ENCODE data around the gene MRM3.

DNA sequence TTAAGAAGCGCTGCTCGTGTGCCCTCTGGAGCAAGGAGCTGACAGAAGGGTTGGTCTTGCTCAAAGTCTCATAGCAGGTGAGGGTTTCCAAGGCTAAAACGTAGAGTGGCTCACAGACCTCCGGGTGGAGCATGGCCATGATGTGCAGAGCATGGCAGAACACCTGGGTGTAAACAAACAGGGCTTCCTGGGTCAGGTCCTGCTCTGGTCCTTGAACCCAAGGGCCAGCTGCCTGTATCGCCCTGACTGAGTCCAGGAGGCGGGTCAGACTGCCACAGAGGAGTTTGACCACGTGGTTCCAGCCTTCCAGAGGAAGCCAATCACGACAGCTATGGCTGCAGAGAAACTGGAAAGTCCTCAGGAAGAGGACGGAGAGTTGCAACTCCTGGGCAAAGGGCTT lies 37.2 kb upstream of the MRM3 start:
- TF ChIP-seq, protein P1, sequence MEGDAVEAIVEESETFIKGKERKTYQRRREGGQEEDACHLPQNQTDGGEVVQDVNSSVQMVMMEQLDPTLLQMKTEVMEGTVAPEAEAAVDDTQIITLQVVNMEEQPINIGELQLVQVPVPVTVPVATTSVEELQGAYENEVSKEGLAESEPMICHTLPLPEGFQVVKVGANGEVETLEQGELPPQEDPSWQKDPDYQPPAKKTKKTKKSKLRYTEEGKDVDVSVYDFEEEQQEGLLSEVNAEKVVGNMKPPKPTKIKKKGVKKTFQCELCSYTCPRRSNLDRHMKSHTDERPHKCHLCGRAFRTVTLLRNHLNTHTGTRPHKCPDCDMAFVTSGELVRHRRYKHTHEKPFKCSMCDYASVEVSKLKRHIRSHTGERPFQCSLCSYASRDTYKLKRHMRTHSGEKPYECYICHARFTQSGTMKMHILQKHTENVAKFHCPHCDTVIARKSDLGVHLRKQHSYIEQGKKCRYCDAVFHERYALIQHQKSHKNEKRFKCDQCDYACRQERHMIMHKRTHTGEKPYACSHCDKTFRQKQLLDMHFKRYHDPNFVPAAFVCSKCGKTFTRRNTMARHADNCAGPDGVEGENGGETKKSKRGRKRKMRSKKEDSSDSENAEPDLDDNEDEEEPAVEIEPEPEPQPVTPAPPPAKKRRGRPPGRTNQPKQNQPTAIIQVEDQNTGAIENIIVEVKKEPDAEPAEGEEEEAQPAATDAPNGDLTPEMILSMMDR (conservative IDR thresholded peaks at IDR 0.05; ENCODE audit: low read length), result no peak
- TF ChIP-seq EZH2phosphoT487 (IDR thresholded peaks at IDR 0.05; ENCODE audit: borderline replicate concordance, low read depth, low read length), result no peak
